GM19099 (cell line): Measurements from ENCODE around the gene GLA.

Experiments used
- POLR2A ChIP-seq: IDR thresholded peaks from 3 replicates; pipeline ENCODE4 v1.6.1; 2011; ENCODE audit warnings: low read depth; ENCODE audit not compliant: insufficient read length; ENCODE audit errors: extremely low read depth

Gene GLA

GRCh38 chrX:101407748-101408531 lies at the start of gene GLA, which contains the start of gene HNRNPH2:
TSS of gene GLA (minus strand) at chrX:101407925. CDS start at chrX:101407903, 22 bp downstream.
TSS of gene HNRNPH2 (plus strand) at chrX:101408222. CDS start at chrX:101411989, 3,767 bp downstream.
- peak; percentile 68 for TF ChIP-seq POLR2A

- no peak for TF ChIP-seq POLR2A
These were observed 44.3 kb upstream of the GLA start for GRCh38 chrX:101452056-101452455.

GRCh38 chrX:101450961-101451360 lies 43.2 kb upstream of the GLA start:
- TF ChIP-seq POLR2A, result no peak

- no peak for TF ChIP-seq POLR2A
These were observed 42.4 kb upstream of the GLA start for GRCh38 chrX:101450085-101450484.

- no peak for TF ChIP-seq POLR2A
These were observed 41.6 kb upstream of the GLA start for GRCh38 chrX:101449279-101449678.

- no peak for TF ChIP-seq POLR2A
These were observed 34.4 kb upstream of the GLA start for GRCh38 chrX:101442085-101442484.

- no peak for TF ChIP-seq POLR2A
These were observed 22.8 kb upstream of the GLA start for GRCh38 chrX:101430457-101431078.

GRCh38 chrX:101429934-101430333 lies 22.2 kb upstream of the GLA start:
- no peak for TF ChIP-seq POLR2A

GRCh38 chrX:101427954-101428353 lies 20.2 kb upstream of the GLA start:
- no peak for TF ChIP-seq POLR2A

- TF ChIP-seq POLR2A, result no peak
These were observed 11.8 kb upstream of the GLA start for GRCh38 chrX:101419489-101419888.

- TF ChIP-seq POLR2A, result no peak
These were observed 10.5 kb upstream of the GLA start for GRCh38 chrX:101417981-101418841.

- TF ChIP-seq POLR2A, result no peak
These were observed 9.5 kb upstream of the GLA start for GRCh38 chrX:101417190-101417589.

GRCh38 chrX:101416691-101417090 lies 9.0 kb upstream of the GLA start:
- no peak for TF ChIP-seq POLR2A

GRCh38 chrX:101415180-101416145 lies 7.7 kb upstream of the GLA start:
- no peak for TF ChIP-seq POLR2A
